ENCODE data around the gene PPP2R5C. TPM values are rescaled to one million over a fixed set of nuclear protein-coding genes. Genes with fewer than 3 reads are reported as not detected.

The PPP2R5C gene
- total RNA-seq, 1 donor from 2014 or later, result 174 TPM

GRCh38 chr14:101973356-101973755, 211.8 kb downstream of the PPP2R5C start:
- FAIRE-seq, result no peak
- no peak for DNase-seq (ENCODE audit: low spot score in 2 of 2)

GRCh38 chr14:101975231-101975630, 213.7 kb downstream of the PPP2R5C start:
- FAIRE-seq (no peak), DNase-seq (ENCODE audit: low spot score in 2 of 2) (no peak)

Small RNA genes lying within 50 kb of the gene (small RNA-seq; reads per million reads assigned to genes)
- not detected for gene AL118558.2
- not detected for gene RNU6-790P

Other genes with a start within 250 kb of the PPP2R5C start
- under 0.01 TPM for gene DIO3, start 200.2 kb upstream of the PPP2R5C start, total RNA-seq
- gene DYNC1H1, start 202.9 kb downstream of the PPP2R5C start, total RNA-seq, result 565 TPM